Measurements from ENCODE around the gene ZMYND10.

The ZMYND10 gene

GRCh38 chr3:50354850-50355249 is 9.3 kb upstream of the ZMYND10 start:
- peaks cover 28% of the 10 kb centered on the region for H3K79me1 ChIP-seq (ENCODE audit: low read length)
- no peak overlapping the region for H3K9ac ChIP-seq (ENCODE audit: low read length)
- no peak overlapping the region for H2AK5ac ChIP-seq (ENCODE audit: low read length)
- no peak overlapping the region for H3K27ac ChIP-seq (ENCODE audit: low read depth, low read length)
- peaks cover 17% of the 10 kb centered on the region for H3K79me2 ChIP-seq (ENCODE audit: control insufficient read depth, insufficient read depth, low read length)
- H2BK5ac ChIP-seq (ENCODE audit: low read length) = no peak overlapping the region
- peaks cover 3% of the 10 kb centered on the region for H3K36me3 ChIP-seq (ENCODE audit: control insufficient read depth, insufficient read depth, low read length)
- no peak overlapping the region for H3K56ac ChIP-seq (ENCODE audit: low read length)
- no peak overlapping the region for H4K8ac ChIP-seq (ENCODE audit: low read depth, low read length)
- H2BK15ac ChIP-seq (replicated peaks; ENCODE audit: low read depth) = no peak overlapping the region
- no peak overlapping the region for H3K4me3 ChIP-seq (ENCODE audit: low read length)
- WGBS (ENCODE audit: extremely low coverage, insufficient coverage, low lambda C conversion rate) = no CpG with 5 or more reads among the region's 7 CpGs
- peaks cover 26% of the 10 kb centered on the region for H3K4me1 ChIP-seq (ENCODE audit: control insufficient read depth, low read depth, low read length)
- H4K5ac ChIP-seq (ENCODE audit: low read length) = no peak overlapping the region
- no peaks in the 10 kb centered on the region for H3K27me3 ChIP-seq (ENCODE audit: insufficient read depth, low read length, poor library complexity)
- no peak for DNase-seq
- H2BK120ac ChIP-seq (ENCODE audit: low read depth, low read length) = no peak overlapping the region
- no peak overlapping the region for H3K18ac ChIP-seq (ENCODE audit: low read length)
- no peak overlapping the region for H3K4ac ChIP-seq (ENCODE audit: low read depth, low read length)
- no peak overlapping the region for H3K4me2 ChIP-seq (ENCODE audit: low read length)
- H3K23ac ChIP-seq (ENCODE audit: low read length) = no peak overlapping the region

- no peak overlapping the region for H3K23ac ChIP-seq (ENCODE audit: low read length)
- no peak overlapping the region for H2BK15ac ChIP-seq (replicated peaks; ENCODE audit: low read depth)
- peaks cover 23% of the 10 kb centered on the region for H3K4me1 ChIP-seq (ENCODE audit: control insufficient read depth, low read depth, low read length)
- H3K56ac ChIP-seq (ENCODE audit: low read length) = no peak overlapping the region
- H3K79me2 ChIP-seq (ENCODE audit: control insufficient read depth, insufficient read depth, low read length) = peaks cover 17% of the 10 kb centered on the region
- no peak overlapping the region for H2BK5ac ChIP-seq (ENCODE audit: low read length)
- peaks cover 28% of the 10 kb centered on the region for H3K79me1 ChIP-seq (ENCODE audit: low read length)
- no peak overlapping the region for H3K27ac ChIP-seq (ENCODE audit: low read depth, low read length)
- H4K5ac ChIP-seq (ENCODE audit: low read length) = no peak overlapping the region
- no peak overlapping the region for H3K4me2 ChIP-seq (ENCODE audit: low read length)
- no peaks in the 10 kb centered on the region for H3K27me3 ChIP-seq (ENCODE audit: insufficient read depth, low read length, poor library complexity)
- no peak overlapping the region for H4K8ac ChIP-seq (ENCODE audit: low read depth, low read length)
- no peak overlapping the region for H3K4me3 ChIP-seq (ENCODE audit: low read length)
- no peak overlapping the region for H2AK5ac ChIP-seq (ENCODE audit: low read length)
- no CpG with 5 or more reads among the region's 5 CpGs for whole genome bisulfite sequencing (ENCODE audit: extremely low coverage, insufficient coverage, low lambda C conversion rate)
- H3K9ac ChIP-seq (ENCODE audit: low read length) = no peak overlapping the region
- no peak overlapping the region for H3K4ac ChIP-seq (ENCODE audit: low read depth, low read length)
- no peak for DNase-seq
- H3K36me3 ChIP-seq (ENCODE audit: control insufficient read depth, insufficient read depth, low read length) = peaks cover 3% of the 10 kb centered on the region
- H3K18ac ChIP-seq (ENCODE audit: low read length) = no peak overlapping the region
- H2BK120ac ChIP-seq (ENCODE audit: low read depth, low read length) = no peak overlapping the region
These were observed 8.7 kb upstream of the ZMYND10 start for GRCh38 chr3:50354186-50354764.

GRCh38 chr3:50353245-50354004 is 7.9 kb upstream of the ZMYND10 start:
- H4K8ac ChIP-seq (ENCODE audit: low read depth, low read length) = no peak overlapping the region
- no peak overlapping the region for H2BK5ac ChIP-seq (ENCODE audit: low read length)
- peaks cover 22% of the 10 kb centered on the region for H3K4me1 ChIP-seq (ENCODE audit: control insufficient read depth, low read depth, low read length)
- H2BK120ac ChIP-seq (ENCODE audit: low read depth, low read length) = no peak overlapping the region
- no peak overlapping the region for H3K56ac ChIP-seq (ENCODE audit: low read length)
- no peak overlapping the region for H2AK5ac ChIP-seq (ENCODE audit: low read length)
- H3K4me3 ChIP-seq (ENCODE audit: low read length) = no peak overlapping the region
- H3K4ac ChIP-seq (ENCODE audit: low read depth, low read length) = no peak overlapping the region
- H3K79me2 ChIP-seq (ENCODE audit: control insufficient read depth, insufficient read depth, low read length) = peaks cover 13% of the 10 kb centered on the region
- no peak overlapping the region for H3K27ac ChIP-seq (ENCODE audit: low read depth, low read length)
- H3K4me2 ChIP-seq (ENCODE audit: low read length) = no peak overlapping the region
- no CpG with 5 or more reads among the region's 12 CpGs for WGBS (ENCODE audit: extremely low coverage, insufficient coverage, low lambda C conversion rate)
- H3K27me3 ChIP-seq (ENCODE audit: insufficient read depth, low read length, poor library complexity) = no peaks in the 10 kb centered on the region
- no peak for DNase-seq
- H3K23ac ChIP-seq (ENCODE audit: low read length) = no peak overlapping the region
- no peak overlapping the region for H3K18ac ChIP-seq (ENCODE audit: low read length)
- no peak overlapping the region for H2BK15ac ChIP-seq (replicated peaks; ENCODE audit: low read depth)
- H3K36me3 ChIP-seq (ENCODE audit: control insufficient read depth, insufficient read depth, low read length) = peaks cover 3% of the 10 kb centered on the region
- H3K9ac ChIP-seq (ENCODE audit: low read length) = no peak overlapping the region
- peaks cover 23% of the 10 kb centered on the region for H3K79me1 ChIP-seq (ENCODE audit: low read length)
- no peak overlapping the region for H4K5ac ChIP-seq (ENCODE audit: low read length)

- no peak overlapping the region for H3K18ac ChIP-seq (ENCODE audit: low read length)
- no peak overlapping the region for H2BK5ac ChIP-seq (ENCODE audit: low read length)
- no peak overlapping the region for H4K8ac ChIP-seq (ENCODE audit: low read depth, low read length)
- H3K79me1 ChIP-seq (ENCODE audit: low read length) = peaks cover 17% of the 10 kb centered on the region
- H3K36me3 ChIP-seq (ENCODE audit: control insufficient read depth, insufficient read depth, low read length) = peaks cover 3% of the 10 kb centered on the region
- no peak overlapping the region for H3K56ac ChIP-seq (ENCODE audit: low read length)
- H3K9ac ChIP-seq (ENCODE audit: low read length) = no peak overlapping the region
- H3K23ac ChIP-seq (ENCODE audit: low read length) = no peak overlapping the region
- no peak overlapping the region for H3K27ac ChIP-seq (ENCODE audit: low read depth, low read length)
- H4K5ac ChIP-seq (ENCODE audit: low read length) = no peak overlapping the region
- no peak overlapping the region for H2BK15ac ChIP-seq (replicated peaks; ENCODE audit: low read depth)
- no peak overlapping the region for H3K4me2 ChIP-seq (ENCODE audit: low read length)
- peaks cover 18% of the 10 kb centered on the region for H3K4me1 ChIP-seq (ENCODE audit: control insufficient read depth, low read depth, low read length)
- no peak overlapping the region for H3K4me3 ChIP-seq (ENCODE audit: low read length)
- no CpG with 5 or more reads among the region's 2 CpGs for WGBS (ENCODE audit: extremely low coverage, insufficient coverage, low lambda C conversion rate)
- H2BK120ac ChIP-seq (ENCODE audit: low read depth, low read length) = no peak overlapping the region
- H2AK5ac ChIP-seq (ENCODE audit: low read length) = no peak overlapping the region
- no peak overlapping the region for H3K4ac ChIP-seq (ENCODE audit: low read depth, low read length)
- no peak for DNase-seq
- peaks cover 7% of the 10 kb centered on the region for H3K79me2 ChIP-seq (ENCODE audit: control insufficient read depth, insufficient read depth, low read length)
- H3K27me3 ChIP-seq (ENCODE audit: insufficient read depth, low read length, poor library complexity) = no peaks in the 10 kb centered on the region
These were observed 7.2 kb upstream of the ZMYND10 start for GRCh38 chr3:50352781-50353180.

- Histone ChIP-seq H2BK120ac (ENCODE audit: low read depth, low read length) (no peak overlapping the region), H2BK15ac (replicated peaks; ENCODE audit: low read depth) (no peak overlapping the region), H3K27ac (ENCODE audit: low read depth, low read length) (no peak overlapping the region), H3K4me2 (ENCODE audit: low read length) (peak overlapping the region; percentile 42), H2AK5ac (ENCODE audit: low read length) (no peak overlapping the region), H3K79me1 (ENCODE audit: low read length) (peaks cover 3% of the 10 kb centered on the region), H3K23ac (ENCODE audit: low read length) (no peak overlapping the region), H4K5ac (ENCODE audit: low read length) (no peak overlapping the region), H3K56ac (ENCODE audit: low read length) (peak overlapping the region; percentile 19), H3K4me1 (ENCODE audit: control insufficient read depth, low read depth, low read length) (peaks cover 8% of the 10 kb centered on the region), H3K4ac (ENCODE audit: low read depth, low read length) (no peak overlapping the region), H3K9ac (ENCODE audit: low read length) (peak overlapping the region; percentile 11), H3K18ac (ENCODE audit: low read length) (no peak overlapping the region), H3K36me3 (ENCODE audit: control insufficient read depth, insufficient read depth, low read length) (peaks cover 3% of the 10 kb centered on the region), H2BK5ac (ENCODE audit: low read length) (no peak overlapping the region), H3K4me3 (ENCODE audit: low read length) (no peak overlapping the region), H3K27me3 (ENCODE audit: insufficient read depth, low read length, poor library complexity) (no peaks in the 10 kb centered on the region), H3K79me2 (ENCODE audit: control insufficient read depth, insufficient read depth, low read length) (no peaks in the 10 kb centered on the region), H4K8ac (ENCODE audit: low read depth, low read length) (no peak overlapping the region)
- no peak for DNase-seq
- no CpG with 5 or more reads among the region's 11 CpGs for WGBS (ENCODE audit: extremely low coverage, insufficient coverage, low lambda C conversion rate)
These were observed 5.8 kb upstream of the ZMYND10 start for GRCh38 chr3:50351323-50351697.
